GM23248 (cell line): ENCODE data around the gene GTPBP6.

Source experiments
- EZH2 ChIP-seq: fragments of 200-600 bp; sonication (generic); IDR thresholded peaks from 2 replicates; pipeline ENCODE4 v1.6.1; 2018; ENCODE audit warnings: antibody characterized with exemption, mild to moderate bottlenecking; ENCODE audit not compliant: insufficient read depth, poor library complexity, severe bottlenecking
- EZH2phosphoT487 ChIP-seq: fragments of 200-600 bp; sonication (generic); IDR thresholded peaks from 2 replicates; pipeline ENCODE4 v1.6.1; 2018; ENCODE audit warnings: antibody characterized with exemption, moderate library complexity, mild to moderate bottlenecking, low read depth; ENCODE audit not compliant: insufficient read depth

GRCh38 chrX:323721-324628, 5.4 kb upstream of the GTPBP6 start:
- TF ChIP-seq EZH2 (no peak), EZH2phosphoT487 (no peak)
